HG02642 (cell line): Measurements from ENCODE around the gene FAM193A.

Source experiments
- ATAC-seq: cut with Tn5 transposase; IDR thresholded peaks from one replicate; pipeline ENCODE4 v1.9.1; 2021; ENCODE audit warnings: mild to moderate bottlenecking; ENCODE audit not compliant: unreplicated experiment, poor library complexity

FAM193A gene

DNA sequence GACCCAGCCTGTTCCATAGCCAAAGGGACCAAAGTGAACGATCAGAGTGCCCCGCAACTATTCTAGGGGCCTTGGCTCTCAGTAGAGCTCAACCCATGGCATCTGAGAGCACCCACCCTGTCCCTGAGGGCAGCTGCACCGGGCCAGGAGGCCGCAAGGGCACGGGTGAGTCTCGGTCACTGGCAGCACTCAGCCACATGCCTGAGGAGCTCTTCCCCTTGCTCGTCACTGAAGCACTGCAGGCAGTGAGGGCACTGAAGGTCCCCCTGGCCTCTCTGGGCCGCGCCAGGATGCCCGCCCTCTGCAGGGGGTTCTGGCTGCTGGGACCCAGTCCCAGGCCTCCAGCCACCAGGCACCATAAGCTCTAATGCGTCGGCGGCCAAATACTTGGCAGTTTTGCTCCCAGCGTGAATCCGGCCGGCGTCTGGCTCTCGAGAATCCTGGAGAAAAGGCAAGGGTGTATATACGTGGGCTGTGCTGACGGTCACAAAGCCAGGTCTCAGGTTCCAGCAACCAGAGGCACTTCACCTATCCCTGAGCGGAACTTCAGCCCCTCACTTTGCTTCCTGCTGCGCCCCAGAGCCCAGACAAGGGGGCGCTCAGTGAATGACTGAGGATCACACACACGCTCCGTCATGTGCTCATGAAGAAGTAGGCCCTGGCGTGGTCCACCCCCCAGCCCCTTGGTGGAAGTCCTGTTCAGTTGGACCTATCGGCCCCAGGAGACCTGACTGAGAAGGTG is 205.8 kb downstream of the FAM193A start:
- ATAC-seq: no peak

DNA sequence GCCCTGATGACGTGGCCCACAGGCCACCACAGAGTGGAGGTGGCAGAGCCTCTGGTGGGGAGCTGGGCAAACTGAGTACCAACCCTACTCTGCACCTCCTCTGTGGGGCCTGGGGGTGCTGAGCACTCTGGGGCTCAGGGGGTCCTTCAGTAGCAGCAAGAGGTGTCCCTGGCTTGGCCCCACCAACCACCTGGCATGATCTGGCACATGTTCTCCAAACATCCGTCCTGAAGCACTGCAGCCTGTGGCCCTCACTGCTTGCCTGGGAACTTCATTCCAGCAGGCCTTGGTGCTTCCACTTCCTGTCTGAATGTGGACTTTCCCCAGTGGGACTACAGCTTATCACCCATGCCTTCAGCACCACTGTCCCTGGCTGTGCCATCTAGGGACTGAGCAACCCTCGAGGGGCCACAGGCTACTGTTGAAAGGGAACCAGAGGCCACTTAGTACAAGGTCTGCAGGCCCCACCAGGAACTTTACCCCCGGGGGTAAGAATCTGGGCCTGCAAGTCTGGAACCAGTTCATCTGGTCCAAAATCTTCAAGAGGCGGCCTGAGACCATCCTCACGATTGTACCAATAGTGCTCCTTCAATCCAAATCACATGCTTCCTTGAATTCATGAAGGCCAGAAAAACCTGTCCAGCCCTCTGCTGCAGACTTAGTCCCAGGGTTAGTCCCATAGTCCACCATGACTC is 206.5 kb downstream of the FAM193A start:
- no peak for ATAC-seq

DNA sequence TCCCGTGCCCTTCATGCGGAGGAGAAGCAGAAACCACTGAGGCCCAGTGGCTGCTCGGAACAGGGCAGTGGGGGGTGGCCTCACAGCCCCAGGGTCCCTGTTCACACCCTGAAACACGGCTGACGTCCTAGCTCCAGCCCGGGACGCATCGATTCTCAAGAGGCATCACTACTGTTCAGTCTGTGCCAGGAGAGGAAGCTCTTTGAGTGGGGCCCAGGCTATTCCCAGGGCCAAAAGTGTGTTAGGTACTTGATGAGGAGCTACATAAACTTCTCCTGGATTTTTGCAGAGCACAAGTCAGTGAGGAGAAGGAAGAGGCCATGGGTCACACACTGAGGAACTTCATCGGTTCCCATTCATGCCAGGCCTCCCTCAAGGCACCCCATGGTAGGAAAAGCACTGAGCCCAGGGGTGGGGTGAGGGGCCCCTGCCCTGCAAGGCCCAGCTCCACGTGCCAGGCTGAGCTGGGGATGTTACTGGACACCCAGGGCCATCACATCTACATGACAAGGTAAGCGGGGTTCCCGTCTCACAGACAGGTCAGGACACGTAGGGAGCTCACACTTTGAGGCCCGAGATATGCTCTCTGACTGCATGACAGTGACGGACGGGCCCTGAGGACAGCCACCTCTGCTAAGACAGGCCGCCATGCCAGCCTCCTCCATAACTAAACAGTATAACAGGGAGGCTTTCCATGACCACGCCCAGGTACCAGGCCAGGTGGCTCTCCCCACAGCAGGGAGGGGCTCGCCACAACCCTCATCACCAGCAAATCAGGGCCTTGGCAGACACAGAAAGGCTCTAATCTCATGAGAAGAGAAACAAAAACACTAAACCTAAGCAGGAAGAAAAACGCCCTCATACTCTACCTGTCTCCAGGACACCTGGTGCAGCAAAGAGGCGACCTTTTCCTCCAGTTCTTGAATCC is 207.3 kb downstream of the FAM193A start:
- no peak for ATAC-seq

DNA sequence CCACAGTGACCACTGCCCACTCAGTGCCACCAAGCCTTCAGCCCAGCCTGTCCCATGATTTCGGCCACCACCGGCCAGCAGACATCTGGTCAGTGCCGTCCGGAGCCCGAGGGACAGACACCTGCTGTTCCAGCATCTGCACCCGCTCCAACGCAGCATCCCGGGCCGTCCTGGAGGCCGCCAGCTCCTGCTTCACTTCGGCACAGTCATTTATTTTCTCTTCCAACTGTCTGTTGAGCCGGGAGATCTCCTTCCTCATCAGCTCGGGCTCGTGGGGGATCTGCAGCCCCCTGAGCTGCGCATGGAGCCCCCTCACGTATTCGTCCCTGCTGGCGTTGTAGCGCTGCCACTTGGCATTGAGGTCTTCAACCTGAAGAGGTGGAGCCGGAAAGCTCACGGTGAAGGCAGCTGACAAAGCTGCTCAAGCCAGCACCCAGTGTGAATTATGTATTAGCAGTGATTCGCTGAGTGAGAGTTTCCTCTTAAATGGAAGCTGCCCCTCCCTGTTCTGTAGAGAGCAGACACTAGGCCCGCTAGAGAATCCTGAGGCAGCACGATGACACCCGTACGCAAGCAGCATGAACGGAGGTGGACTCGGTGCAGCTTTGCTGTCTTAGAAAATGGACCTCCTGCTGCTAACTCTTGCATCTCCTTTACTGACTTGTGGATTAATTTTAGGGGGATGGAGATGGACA is 208.3 kb downstream of the FAM193A start:
- no peak for ATAC-seq

DNA sequence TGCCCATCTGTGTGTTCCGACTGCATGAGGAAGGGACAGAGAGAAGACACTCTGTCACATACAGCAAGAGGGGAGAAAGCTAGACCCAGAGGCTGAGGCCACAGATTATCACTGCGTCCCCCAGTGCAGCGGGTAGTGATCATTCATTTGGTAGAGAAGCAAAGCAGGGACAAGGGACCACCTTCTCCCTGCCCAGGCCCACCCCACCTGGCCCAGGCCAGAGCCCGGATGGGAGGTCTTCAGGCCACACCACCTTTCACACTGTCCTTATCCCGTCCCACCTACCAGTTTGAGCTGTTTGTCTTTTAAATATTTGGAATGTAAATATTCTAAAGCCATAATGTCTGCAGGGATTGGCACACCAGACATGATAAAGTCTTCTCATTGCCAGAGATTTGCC is 209.1 kb downstream of the FAM193A start:
- no peak for ATAC-seq

DNA sequence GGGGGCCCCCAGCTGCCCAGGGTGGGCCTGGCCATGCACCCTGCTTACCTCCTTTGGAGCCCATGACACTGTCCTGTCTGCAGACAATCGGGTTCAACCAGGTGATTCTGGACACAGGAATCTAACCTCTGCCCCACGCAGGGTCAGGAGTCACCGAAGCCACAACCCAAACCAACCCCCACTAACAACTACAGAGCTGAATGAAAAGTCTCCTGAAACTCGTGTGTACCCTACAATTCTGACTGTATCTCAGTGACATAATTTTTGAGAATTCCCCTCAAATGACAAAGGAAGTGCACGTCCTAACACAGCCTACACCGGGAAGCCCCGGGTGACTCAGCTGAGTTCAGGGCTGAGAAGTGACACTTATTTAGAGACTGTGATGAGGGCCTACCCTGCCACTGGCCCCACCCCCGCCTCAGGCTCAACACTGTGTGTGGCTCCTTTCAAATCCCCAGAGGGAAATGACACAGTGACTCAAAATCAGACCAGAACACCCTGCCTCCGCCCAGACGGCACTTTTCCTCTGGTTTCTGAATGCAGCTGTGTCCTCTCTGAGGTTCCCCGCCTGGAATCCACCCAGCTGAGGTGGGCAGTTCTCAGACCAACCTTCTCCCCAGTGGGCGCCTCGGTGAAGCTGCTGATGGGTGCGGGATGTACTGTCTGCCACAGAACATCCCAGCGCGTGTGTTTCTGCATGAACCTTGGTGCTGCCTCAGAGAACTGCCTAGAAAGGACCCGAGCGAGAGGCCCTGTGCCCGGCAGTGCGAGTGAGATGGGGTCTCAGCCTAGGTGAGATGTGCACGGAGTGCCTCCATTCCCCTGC is 209.7 kb downstream of the FAM193A start:
- peak; percentile 93 for ATAC-seq

DNA sequence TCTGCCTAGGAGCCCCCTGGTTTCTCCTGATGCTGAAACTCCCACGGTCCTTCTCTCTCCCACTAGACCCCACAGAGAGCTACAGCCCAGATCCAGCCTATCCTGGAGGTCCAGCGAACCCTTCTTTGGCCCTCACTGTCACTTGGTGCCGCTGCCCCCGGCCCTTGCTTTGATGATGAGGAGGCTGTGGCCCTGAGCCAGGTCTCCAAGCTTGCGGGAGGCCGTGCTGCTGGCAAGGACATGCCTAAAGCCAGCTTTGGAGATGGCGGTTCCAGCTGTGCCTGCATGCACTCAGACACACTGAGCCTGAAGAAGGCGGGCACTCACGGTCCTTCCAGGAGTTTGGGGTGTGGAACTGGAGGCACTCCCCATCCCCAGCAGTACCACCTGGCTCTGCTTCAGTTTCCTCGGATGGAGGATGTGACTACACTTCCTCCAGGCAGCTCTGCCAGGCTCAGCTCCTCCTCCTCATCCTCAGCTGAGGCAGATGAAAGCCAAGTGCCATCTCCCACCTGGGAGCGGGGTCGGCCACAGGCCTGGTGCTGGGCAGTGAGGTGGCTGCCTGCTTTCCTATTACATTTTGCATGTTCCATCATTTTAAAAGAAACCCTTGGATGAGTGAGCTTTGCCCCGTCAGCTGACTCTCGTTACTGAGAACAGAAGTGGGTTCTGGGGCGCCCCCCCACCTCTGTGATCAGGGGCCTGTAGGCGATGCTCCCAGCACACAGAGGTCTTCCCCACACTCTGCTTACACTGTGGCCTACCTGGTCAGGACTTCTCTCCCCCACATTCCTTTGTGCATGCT is 210.6 kb downstream of the FAM193A start:
- ATAC-seq: no peak

DNA sequence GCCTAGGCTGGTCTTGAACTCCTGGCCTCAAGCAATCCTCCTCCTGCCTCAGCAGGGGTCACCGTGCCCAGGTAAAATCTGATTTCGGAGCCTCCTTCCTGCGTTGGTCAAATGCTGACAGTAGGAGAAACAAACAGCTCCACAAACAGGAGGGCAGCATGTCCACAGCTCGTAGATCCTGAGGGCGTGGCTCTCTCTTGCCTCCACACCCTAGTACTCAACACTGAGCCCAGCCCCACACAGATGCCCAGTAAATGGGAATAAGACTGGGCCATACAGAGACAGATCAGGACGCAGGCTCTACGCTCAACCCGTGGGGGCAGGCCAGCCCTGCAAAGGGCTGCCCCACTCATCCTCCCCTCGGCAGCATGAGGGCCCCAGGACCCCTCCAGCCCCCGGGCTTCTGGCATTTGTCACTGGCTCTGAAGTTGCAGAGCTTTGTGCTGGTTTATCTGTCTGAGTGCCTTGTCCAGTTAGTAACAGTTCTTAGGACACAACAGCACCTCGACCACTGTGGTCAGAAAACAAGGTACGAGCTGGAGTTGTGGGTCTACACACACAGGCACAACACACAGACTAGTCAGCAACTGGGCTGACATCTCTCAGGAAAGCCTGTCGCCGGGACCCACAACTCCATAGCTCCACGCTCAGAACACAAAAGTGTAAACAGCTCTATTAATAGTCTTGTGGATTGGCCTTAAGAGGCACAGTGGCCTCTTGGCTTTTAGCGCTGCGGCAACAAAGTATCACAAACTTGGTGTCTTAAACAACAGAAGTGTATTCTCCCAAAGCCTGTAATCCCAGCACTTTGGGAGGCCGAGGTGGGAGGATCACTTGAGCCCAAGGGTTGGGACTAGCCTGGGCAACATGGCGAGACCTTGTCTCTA is 214.5 kb downstream of the FAM193A start:
- ATAC-seq: no peak

DNA sequence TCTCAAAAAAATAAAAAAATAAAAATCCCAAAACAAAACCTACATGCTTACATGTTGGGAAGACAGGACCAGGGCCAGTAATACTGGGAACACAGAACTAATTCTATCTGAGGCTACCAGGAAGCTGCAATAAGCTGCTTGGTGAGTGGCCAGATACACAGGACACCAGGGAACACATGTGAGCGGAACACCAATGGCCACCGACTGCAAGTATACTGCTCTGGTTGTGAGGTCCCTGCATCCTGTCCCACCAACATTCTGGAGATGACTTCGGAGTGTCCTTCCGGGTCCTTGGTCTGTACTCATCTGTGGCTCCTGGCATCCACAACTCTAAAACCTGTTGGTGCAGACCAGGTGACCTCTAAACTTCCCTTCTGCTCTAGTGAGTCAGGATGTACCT is 217.0 kb downstream of the FAM193A start:
- ATAC-seq: no peak

DNA sequence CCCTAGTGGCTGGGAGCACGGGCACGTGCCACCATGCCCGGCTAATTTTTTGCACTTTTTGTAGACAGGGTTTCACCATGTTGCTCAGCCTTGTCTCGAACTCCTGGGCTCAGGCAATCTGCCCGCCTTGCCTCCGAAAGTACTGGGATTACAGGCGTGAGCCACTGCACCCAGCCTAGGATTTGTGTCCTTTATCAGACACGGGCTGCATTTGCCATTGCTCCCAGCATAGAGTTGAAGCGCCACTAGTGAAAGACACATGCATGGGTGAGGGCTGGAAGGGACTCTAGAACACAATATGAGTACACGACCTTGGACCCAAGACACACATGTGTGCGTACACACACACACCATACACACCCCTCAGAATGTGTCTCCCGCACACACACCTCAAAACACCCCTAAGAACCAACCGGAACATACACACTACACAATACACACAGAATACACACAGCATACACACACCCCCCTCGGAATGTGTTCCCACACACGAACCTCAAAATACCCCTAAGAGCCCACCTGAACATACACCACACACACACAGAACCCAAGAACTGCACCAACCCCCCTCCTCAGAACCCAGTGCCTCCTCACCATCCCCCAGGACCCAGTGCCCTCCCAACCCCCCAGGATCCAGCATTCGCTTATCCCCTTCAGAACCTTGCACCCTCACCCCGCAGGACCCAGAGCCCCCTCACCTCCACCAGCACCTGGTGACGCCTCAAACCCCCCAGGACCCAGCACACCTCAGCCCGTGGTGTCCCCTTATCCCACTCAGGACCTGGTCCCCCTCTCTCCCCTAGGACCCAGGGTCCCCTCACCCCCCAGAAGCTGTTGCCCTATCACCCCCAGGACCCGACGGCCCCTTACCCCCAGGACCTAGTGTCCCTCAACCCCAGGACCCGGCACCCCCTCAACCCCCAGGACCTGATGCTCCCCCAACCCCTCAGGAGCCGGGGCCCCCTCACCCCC is 218.7 kb downstream of the FAM193A start:
- ATAC-seq: no peak

DNA sequence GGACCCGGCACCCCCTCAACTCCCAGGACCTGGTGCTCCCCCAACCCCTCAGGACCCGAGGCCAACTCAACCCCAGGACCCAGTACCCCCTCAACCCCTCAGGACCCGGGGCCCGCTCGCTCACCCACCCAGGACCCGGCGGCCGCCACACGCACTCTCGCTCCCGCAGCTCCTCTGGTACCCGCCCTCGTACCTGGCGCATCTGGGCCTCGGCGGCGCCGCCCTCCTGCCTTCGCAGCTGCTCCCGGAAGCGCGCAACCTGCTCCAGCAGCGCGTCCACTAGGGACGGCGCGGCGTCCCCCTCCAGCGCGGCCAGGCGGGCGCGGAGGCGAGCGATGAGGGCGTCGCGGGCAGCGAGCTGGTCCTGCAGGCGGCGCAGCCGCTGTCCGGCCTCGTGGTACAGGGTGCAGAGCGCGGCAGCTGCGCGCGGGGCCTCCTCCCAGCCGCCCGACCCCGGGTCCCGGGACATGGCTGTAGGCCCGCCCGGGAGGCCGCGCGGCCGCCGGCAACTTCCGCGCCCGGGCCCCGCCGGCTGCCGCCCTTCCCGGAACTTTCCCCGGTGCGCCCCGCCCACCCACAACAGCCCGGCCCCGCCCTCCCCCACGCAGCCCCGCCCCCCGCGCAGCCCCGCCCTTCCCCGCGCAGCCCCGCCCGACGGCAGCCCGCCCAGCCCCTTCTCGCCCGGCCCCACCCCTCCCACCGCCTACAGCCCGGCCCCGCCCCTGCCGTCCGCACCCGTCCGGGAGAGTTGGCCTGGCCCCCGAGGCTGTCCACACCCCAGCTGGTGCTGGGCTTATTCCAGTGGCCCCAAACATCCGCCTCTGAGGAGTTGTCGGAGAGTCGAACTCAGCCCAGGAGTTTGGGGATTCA is 219.6 kb downstream of the FAM193A start, which contains the start of gene TNIP2:
TSS of gene TNIP2 (minus strand) at position 516 of the 870 bp plus-strand sequence. CDS start at position 469, 47 bp downstream.
- peak; percentile 71 for ATAC-seq

DNA sequence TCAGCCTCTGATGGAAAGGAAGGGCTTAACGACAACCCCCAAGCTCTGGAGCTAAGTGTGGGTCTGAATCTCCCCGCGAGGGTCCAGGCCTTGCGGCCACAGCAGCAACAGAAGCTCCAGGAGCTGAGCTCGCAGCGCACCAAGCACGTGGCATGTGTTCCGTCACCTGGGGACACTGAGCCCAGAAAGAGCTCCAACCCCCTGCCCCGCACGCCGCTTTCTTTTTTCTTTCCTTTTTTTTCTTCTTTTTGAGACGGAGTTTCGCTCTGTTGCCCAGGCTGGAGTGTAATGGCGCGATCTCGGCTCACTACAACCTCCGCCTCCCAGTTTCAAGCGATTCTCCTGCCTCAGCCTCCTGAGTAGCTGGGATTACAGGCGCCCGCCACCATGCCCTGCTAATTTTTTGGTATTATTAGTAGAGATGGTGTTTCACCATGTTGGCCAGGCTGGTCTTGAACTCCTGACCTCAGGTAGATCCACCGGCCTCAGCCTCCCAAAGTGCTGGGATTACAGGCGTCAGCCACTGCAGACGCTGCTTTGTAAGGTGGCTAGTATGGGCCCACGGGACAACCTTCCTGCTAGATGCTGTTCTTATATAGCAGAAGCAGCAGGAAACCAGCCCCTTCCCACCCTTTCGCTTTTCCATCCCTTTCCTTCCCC is 220.4 kb downstream of the FAM193A start:
- ATAC-seq: peak; percentile 1

DNA sequence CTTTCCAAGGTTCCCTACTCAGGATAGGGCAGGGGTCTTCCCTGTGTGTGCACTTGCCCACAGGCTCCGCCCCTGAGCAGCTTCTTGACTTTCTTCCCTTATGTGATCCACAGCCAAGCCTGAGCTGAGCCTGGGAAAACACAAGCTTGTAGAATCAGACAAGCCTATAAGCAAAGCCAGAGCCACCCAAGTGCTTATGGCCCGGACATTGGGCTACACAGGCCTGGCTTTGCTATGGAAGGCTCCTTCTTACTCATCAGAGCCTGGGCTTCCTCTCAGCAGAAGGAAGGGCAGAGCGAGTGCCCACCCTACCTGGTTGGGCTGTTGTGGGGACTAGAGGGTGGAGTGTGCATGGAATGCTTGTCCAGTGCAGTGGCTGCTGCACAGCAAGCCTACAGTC is 221.0 kb downstream of the FAM193A start:
- no peak for ATAC-seq

DNA sequence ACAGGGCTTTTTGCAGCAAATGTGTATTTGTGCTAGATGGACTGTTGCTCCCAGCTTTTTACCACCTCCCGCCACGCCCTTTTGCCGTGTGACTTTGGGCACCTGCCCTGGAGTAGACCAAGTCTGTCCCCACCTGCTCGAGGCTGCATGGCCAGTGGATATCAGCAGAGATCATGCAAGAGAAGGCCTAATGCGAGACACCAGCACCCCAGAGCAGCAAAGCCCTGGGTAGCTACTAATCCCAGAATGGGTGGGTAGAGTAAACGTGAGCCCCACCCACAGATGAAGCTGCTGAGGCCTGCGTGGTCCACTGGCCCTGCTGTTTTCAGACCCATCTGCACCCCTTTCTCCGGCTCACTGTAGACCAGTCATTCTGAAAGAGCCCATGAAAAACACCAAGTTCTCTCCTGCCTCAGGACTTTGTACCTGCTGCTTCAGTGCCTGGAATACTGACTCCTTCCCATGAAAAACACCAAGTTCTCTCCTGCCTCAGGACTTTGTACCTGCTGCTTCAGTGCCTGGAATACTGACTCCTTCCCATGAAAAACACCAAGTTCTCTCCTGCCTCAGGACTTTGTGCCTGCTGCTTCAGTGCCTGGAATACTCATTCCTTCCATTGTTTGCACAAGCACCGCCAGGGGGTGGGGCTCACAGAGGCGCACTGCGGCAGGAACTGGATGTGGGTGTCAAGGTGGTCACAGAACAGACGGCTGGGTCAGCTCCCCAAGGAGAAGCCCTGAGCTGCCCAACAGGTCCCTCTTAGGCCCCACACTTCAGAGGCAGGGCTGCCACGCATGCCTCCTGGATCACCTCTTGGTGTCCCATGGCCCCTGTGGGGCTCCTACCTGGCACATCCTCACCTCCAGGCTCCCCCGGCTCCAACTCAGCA is 224.8 kb downstream of the FAM193A start:
- ATAC-seq: no peak
